GM06990 (cell line): ENCODE results near the gene PARD6A.

Experiments
- DNase-seq: peaks from one replicate; pipeline ENCODE4 v3.0.0-alpha.2; 2011; ENCODE audit not compliant: insufficient read length; ENCODE audit errors: extremely low read depth
- H3K27me3 ChIP-seq: replicated peaks from 2 replicates; pipeline ENCODE4 v1.6.0; 2011; ENCODE audit warnings: low read length; ENCODE audit not compliant: control insufficient read depth, insufficient read depth
- H3K36me3 ChIP-seq: 2 replicates; pipeline ENCODE4 v1.5.1; 2011; ENCODE audit warnings: low read length; ENCODE audit not compliant: control insufficient read depth, insufficient read depth
- H3K4me3 ChIP-seq: replicated peaks from 2 replicates; pipeline ENCODE4 v1.5.1; 2011; ENCODE audit warnings: low read depth, mild to moderate bottlenecking, control low read depth, low read length
- CTCF ChIP-seq: IDR thresholded peaks from 2 replicates; pipeline ENCODE4 v1.5.1; 2011; ENCODE audit warnings: low read length, control low read depth, mild to moderate bottlenecking, inconsistent platforms; ENCODE audit not compliant: insufficient read depth, poor library complexity, severe bottlenecking

PARD6A gene

GRCh38 chr16:67697422-67698185 is 36.8 kb downstream of the PARD6A start:
- no peaks in the 10 kb centered on the region for H3K36me3 ChIP-seq
- DNase-seq = no peak
- no peak for TF ChIP-seq CTCF
- H3K27me3 ChIP-seq = no peaks in the 10 kb centered on the region
- H3K4me3 ChIP-seq = no peak overlapping the region

- Histone ChIP-seq H3K36me3 (no peaks in the 10 kb centered on the region), H3K4me3 (no peak overlapping the region), H3K27me3 (no peaks in the 10 kb centered on the region)
- DNase-seq = no peak
- TF ChIP-seq CTCF = no peak
These were observed 38.5 kb downstream of the PARD6A start for GRCh38 chr16:67699265-67699664.

GRCh38 chr16:67701420-67701819 is 40.7 kb downstream of the PARD6A start:
- no peak for DNase-seq
- H3K27me3 ChIP-seq = no peaks in the 10 kb centered on the region
- H3K36me3 ChIP-seq = no peaks in the 10 kb centered on the region
- H3K4me3 ChIP-seq = no peak overlapping the region
- no peak for TF ChIP-seq CTCF

- DNase-seq = no peak
- H3K27me3 ChIP-seq = no peaks in the 10 kb centered on the region
- no peaks in the 10 kb centered on the region for H3K36me3 ChIP-seq
- TF ChIP-seq CTCF = no peak
- H3K4me3 ChIP-seq = no peak overlapping the region
These were observed 41.4 kb downstream of the PARD6A start for GRCh38 chr16:67702130-67702529.

GRCh38 chr16:67703626-67704025 is 42.9 kb downstream of the PARD6A start:
- Histone ChIP-seq H3K36me3 (no peaks in the 10 kb centered on the region), H3K4me3 (no peak overlapping the region), H3K27me3 (no peaks in the 10 kb centered on the region)
- no peak for TF ChIP-seq CTCF
- no peak for DNase-seq

GRCh38 chr16:67704110-67704509 is 43.4 kb downstream of the PARD6A start:
- no peaks in the 10 kb centered on the region for H3K27me3 ChIP-seq
- no peak overlapping the region for H3K4me3 ChIP-seq
- DNase-seq = no peak
- no peak for TF ChIP-seq CTCF
- H3K36me3 ChIP-seq = no peaks in the 10 kb centered on the region
